CD14-positive monocyte (primary cell): ENCODE data around the gene DUS2. TPM values are rescaled to one million over a fixed set of nuclear protein-coding genes. Genes with fewer than 3 reads are reported as not detected.

ENCODE experiments used
- DNase-seq, 3 donors: peaks; one replicate each; pipeline ENCODE4 v3.0.0-alpha.2; 2011 to 2022
- H2AFZ ChIP-seq: 2 replicates; pipeline ENCODE4 v1.6.0; 2012; ENCODE audit warnings: mild to moderate bottlenecking, low read depth, low read length, inconsistent platforms; ENCODE audit not compliant: insufficient read depth, poor library complexity, severe bottlenecking
- H3K27ac ChIP-seq, 2 donors: 1 replicate in 1 of 2; 2 replicates in 1 of 2; pipeline ENCODE4 v1.5.1; 2012 to 2013; ENCODE audit warnings: low read length in 2 of 2, control low read depth in 1 of 2, inconsistent platforms in 1 of 2, low read depth in 1 of 2, mild to moderate bottlenecking in 1 of 2
- H3K27me3 ChIP-seq, 2 donors: one replicate each; pipeline versions ENCODE4 v1.6.0 to v1.6.1; 2011 to 2013; ENCODE audit warnings: low read length in 2 of 2; ENCODE audit not compliant: control insufficient read depth in 2 of 2, insufficient read depth in 2 of 2
- H3K36me3 ChIP-seq, 2 donors: replicated peaks in 1 of 2; 1 replicate in 1 of 2; 2 replicates in 1 of 2; pipeline versions ENCODE4 v1.5.1 to v1.6.1; 2012 to 2013; ENCODE audit warnings: low read length in 2 of 2, control low read depth in 1 of 2, inconsistent platforms in 1 of 2, mild to moderate bottlenecking in 1 of 2; ENCODE audit not compliant: insufficient read depth in 2 of 2, control insufficient read depth in 1 of 2
- H3K4me1 ChIP-seq, 2 donors: 1 replicate in 1 of 2; 2 replicates in 1 of 2; pipeline versions ENCODE4 v1.5.1 to v1.6.1; 2012 to 2013; ENCODE audit warnings: low read length in 2 of 2, control low read depth in 1 of 2, inconsistent platforms in 1 of 2, mild to moderate bottlenecking in 1 of 2, moderate library complexity in 1 of 2; ENCODE audit not compliant: insufficient read depth in 2 of 2, control insufficient read depth in 1 of 2
- H3K4me2 ChIP-seq: replicated peaks from 2 replicates; pipeline ENCODE3; 2012; ENCODE audit warnings: low read length, moderate library complexity, mild to moderate bottlenecking; ENCODE audit not compliant: poor library complexity, severe bottlenecking; ENCODE audit errors: extremely low read depth
- H3K4me3 ChIP-seq, 3 experiments: fragments of 200-600 bp in 1 of 3; sonication (generic) in 1 of 3; replicated peaks in 1 of 3; 1 replicate in 2 of 3; 2 replicates in 1 of 3; pipeline ENCODE4 v1.5.1; 2011 to 2013; ENCODE audit warnings: low read length in 3 of 3, mild to moderate bottlenecking in 3 of 3, control low read depth in 2 of 3, low read depth in 2 of 3, inconsistent platforms in 1 of 3, moderate library complexity in 1 of 3
- H3K79me2 ChIP-seq: 2 replicates; pipeline ENCODE4 v1.6.0; 2012; ENCODE audit warnings: mild to moderate bottlenecking, control low read depth, inconsistent platforms, low read length, moderate library complexity; ENCODE audit not compliant: insufficient read depth
- H3K9ac ChIP-seq: 2 replicates; pipeline ENCODE4 v1.6.0; 2017; ENCODE audit warnings: low read length, mild to moderate bottlenecking; ENCODE audit not compliant: insufficient read depth, poor library complexity, severe bottlenecking
- H3K9me3 ChIP-seq, 2 donors: replicated peaks in 1 of 2; 1 replicate in 1 of 2; 2 replicates in 1 of 2; pipeline versions ENCODE4 v1.5.1 to v1.6.1; 2012 to 2013; ENCODE audit warnings: low read length in 2 of 2, control low read depth in 1 of 2; ENCODE audit not compliant: control insufficient read depth in 1 of 2, insufficient read depth in 1 of 2
- H4K20me1 ChIP-seq: 2 replicates; pipeline ENCODE4 v1.6.0; 2012; ENCODE audit warnings: mild to moderate bottlenecking, low read length, control low read depth, moderate library complexity; ENCODE audit not compliant: insufficient read depth
- H3K27ac Mint-ChIP-seq, 7 donors: one replicate each; pipeline ENCODE4 v1.8.0; 2020; ENCODE audit warnings: mild to moderate bottlenecking in 7 of 7, mixed read lengths in 7 of 7, moderate library complexity in 6 of 7, inconsistent platforms in 2 of 7
- H3K27me3 Mint-ChIP-seq, 3 donors: one replicate each; pipeline ENCODE4 v1.8.0; 2021 to 2022; ENCODE audit warnings: low read depth in 3 of 3, mild to moderate bottlenecking in 3 of 3, mixed read lengths in 3 of 3, moderate library complexity in 3 of 3, inconsistent platforms in 1 of 3
- H3K36me3 Mint-ChIP-seq, 2 donors: one replicate each; pipeline ENCODE4 v1.8.0; 2020; ENCODE audit warnings: mixed read lengths in 2 of 2, inconsistent platforms in 1 of 2, mild to moderate bottlenecking in 1 of 2
- H3K4me1 Mint-ChIP-seq: one replicate; pipeline ENCODE4 v1.8.0; 2020; ENCODE audit warnings: mild to moderate bottlenecking, mixed read lengths
- H3K4me3 Mint-ChIP-seq, 2 donors: one replicate each; pipeline ENCODE4 v1.8.0; 2020; ENCODE audit warnings: mild to moderate bottlenecking in 2 of 2, mixed read lengths in 2 of 2, moderate library complexity in 1 of 2
- H3K9me3 Mint-ChIP-seq, 7 donors: one replicate each; pipeline ENCODE4 v1.8.0; 2020 to 2022; ENCODE audit warnings: mixed read lengths in 7 of 7, mild to moderate bottlenecking in 6 of 7, moderate library complexity in 6 of 7, inconsistent platforms in 2 of 7
- CTCF ChIP-seq: fragments of 200-600 bp; IDR thresholded peaks from one replicate; pipeline ENCODE4 v1.8.0; 2022; ENCODE audit warnings: antibody characterized with exemption, mild to moderate bottlenecking
- WGBS: methylation state at CpG from one replicate; pipeline ENCODE4 v1.1.5; 2013; ENCODE audit warnings: missing lambda C conversion rate; ENCODE audit not compliant: insufficient coverage; 5-methylcytosine and 5-hydroxymethylcytosine counted together
- intact Hi-C, 2 donors: fragments of 100-400 bp; cut with micrococcal nuclease; formaldehyde crosslinking; loops; one replicate each; pipeline versions ENCODE4 v1.15.0 to v1.15.1; 2023
- polyA plus RNA-seq, 3 donors: library from polyadenylated mRNA; depleted of rRNA in 1 of 3; unstranded in 2 of 3; stranded (reverse) in 1 of 3; fragments of 300-500 nt in 2 of 3; fragments of >200 nt in 1 of 3; fragmentation: Illumina TruSeq in 2 of 3; gene quantifications; 1 replicate in 2 of 3; 2 replicates in 1 of 3; pipeline ENCODE4 v1.2.3, GENCODE V29; 2012 to 2021

DUS2 gene
- polyA plus RNA-seq, 3 donors = 18.4 to 40.7 (median 33.2) TPM

DNA sequence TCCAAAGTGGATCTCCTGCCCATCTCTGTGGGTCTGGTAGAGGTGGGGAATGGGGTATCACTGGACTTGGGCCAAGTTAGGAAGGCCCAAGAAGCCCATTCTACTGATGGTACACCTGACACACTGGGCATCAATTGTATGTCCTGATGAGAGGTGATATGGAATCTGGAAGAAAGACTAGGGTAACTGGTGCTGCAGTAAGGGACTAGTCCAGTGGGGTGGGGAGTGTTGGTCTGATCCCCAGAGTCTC is 56.2 kb downstream of the DUS2 start:
- intact Hi-C loops = no loop called here
- Mint-ChIP-seq H3K9me3 (no peaks in the 10 kb centered on the region), H3K4me1 (peaks cover 74% of the 10 kb centered on the region), H3K4me3 (peak overlapping the region in 1 of 2 donors; percentile 85), H3K27ac (peak overlapping the region; percentile 84 to 93 (median 90)), H3K36me3 (peaks cover 40 to 58% of the 10 kb centered on the region in 2 donors), H3K27me3 (peaks cover 0 to 2% (median 0%) of the 10 kb centered on the region in 3 donors)
- Histone ChIP-seq H3K36me3 (peaks cover 40 to 48% of the 10 kb centered on the region in 2 donors), H3K9me3 (no peaks in the 10 kb centered on the region), H3K4me3 (peak overlapping the region in 1 of 3 experiments; percentile 60), H2AFZ (peak overlapping the region; percentile 79), H3K4me1 (peaks cover 73 to 76% of the 10 kb centered on the region in 2 donors), H3K4me2 (peak overlapping the region; percentile 73), H3K9ac (peak overlapping the region; percentile 36), H3K27ac (peak overlapping the region; percentile 65 to 80), H3K27me3 (no peaks in the 10 kb centered on the region), H4K20me1 (no peaks in the 10 kb centered on the region), H3K79me2 (peaks cover 11% of the 10 kb centered on the region)
- no peak for DNase-seq
- TF ChIP-seq CTCF = no peak

DNA sequence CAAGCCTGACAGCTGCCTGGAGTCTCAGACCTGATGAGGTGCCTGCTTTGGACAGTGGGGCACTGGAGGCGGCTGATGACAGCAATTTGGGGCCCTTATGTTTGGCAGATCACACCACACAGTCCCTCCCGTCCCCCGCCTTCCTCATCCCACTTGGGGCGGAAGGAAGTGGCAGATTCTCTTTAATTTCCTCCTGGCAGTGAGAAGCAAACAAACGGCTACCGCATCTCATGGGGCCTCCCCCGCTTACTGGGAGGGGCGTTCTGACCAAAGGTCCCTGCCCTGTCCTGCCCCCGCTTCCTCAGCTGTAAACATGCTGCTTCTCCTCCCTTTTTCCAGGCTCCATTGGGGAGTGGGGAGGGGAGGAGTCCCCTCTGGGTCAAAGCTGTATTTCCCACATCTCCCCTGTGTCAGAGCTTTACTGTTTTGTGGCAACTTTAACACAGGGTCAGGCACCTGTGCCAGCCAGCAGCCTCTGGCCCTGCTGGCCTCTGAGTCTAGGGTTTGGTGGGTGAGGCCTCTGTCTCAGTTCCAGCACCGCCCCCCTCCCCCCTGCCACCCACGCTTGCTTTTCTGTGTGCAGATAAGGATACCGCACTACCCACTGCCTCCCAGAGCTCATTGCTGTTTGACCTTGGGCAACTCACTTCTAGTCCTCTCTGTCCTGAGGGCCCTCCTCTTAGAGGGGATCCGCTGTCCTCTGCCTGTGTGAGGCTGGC is 56.7 kb downstream of the DUS2 start:
- Mint-ChIP-seq H3K36me3 (peaks cover 35 to 53% of the 10 kb centered on the region in 2 donors), H3K27ac (peak overlapping the region; percentile 84 to 93 (median 90))
- intact Hi-C loops = loop anchor here (5.0 to 10.0 kb wide), 6 partner anchors 165 to 1555 kb away; partner anchors contain the start of genes C16orf86 (in 2 of the 2), ENKD1 (in 2 of the 2), ACD (in 1 of the 2) and GFOD2 (in 1 of the 2)

More for the DNA sequence above, 56.7 kb downstream of the DUS2 start:
- 4% methylated on average over 5 of the region's 13 CpGs for WGBS
- TF ChIP-seq CTCF = no peak
- H3K9ac ChIP-seq = peak overlapping the region; percentile 36
- Mint-ChIP-seq H3K9me3 (no peaks in the 10 kb centered on the region), H3K4me1 (peaks cover 71% of the 10 kb centered on the region), H3K4me3 (peak overlapping the region; percentile 62 to 85), H3K27me3 (peaks cover 0 to 2% (median 0%) of the 10 kb centered on the region in 3 donors)
- H2AFZ ChIP-seq = peak overlapping the region; percentile 79
- H3K27me3 ChIP-seq = no peaks in the 10 kb centered on the region
- H3K27ac ChIP-seq = peak overlapping the region; percentile 65 to 80
- peaks cover 11% of the 10 kb centered on the region for H3K79me2 ChIP-seq
- H3K4me2 ChIP-seq = peak overlapping the region; percentile 73
- H3K36me3 ChIP-seq = peaks cover 35 to 43% of the 10 kb centered on the region in 2 donors
- peaks cover 70 to 76% of the 10 kb centered on the region in 2 donors for H3K4me1 ChIP-seq
- no peaks in the 10 kb centered on the region for H3K9me3 ChIP-seq
- H4K20me1 ChIP-seq = no peaks in the 10 kb centered on the region
- DNase-seq = peak; percentile 50 to 59 (median 54)
- peak overlapping the region in 1 of 3 experiments; percentile 60 for H3K4me3 ChIP-seq
